Measurements from ENCODE around the gene CIDEA. TPM values are rescaled to one million over a fixed set of nuclear protein-coding genes. Genes with fewer than 3 reads are reported as not detected.

The CIDEA gene
- total and polyA plus RNA-seq, 2 experiments from 2014 or later, result not detected

DNA sequence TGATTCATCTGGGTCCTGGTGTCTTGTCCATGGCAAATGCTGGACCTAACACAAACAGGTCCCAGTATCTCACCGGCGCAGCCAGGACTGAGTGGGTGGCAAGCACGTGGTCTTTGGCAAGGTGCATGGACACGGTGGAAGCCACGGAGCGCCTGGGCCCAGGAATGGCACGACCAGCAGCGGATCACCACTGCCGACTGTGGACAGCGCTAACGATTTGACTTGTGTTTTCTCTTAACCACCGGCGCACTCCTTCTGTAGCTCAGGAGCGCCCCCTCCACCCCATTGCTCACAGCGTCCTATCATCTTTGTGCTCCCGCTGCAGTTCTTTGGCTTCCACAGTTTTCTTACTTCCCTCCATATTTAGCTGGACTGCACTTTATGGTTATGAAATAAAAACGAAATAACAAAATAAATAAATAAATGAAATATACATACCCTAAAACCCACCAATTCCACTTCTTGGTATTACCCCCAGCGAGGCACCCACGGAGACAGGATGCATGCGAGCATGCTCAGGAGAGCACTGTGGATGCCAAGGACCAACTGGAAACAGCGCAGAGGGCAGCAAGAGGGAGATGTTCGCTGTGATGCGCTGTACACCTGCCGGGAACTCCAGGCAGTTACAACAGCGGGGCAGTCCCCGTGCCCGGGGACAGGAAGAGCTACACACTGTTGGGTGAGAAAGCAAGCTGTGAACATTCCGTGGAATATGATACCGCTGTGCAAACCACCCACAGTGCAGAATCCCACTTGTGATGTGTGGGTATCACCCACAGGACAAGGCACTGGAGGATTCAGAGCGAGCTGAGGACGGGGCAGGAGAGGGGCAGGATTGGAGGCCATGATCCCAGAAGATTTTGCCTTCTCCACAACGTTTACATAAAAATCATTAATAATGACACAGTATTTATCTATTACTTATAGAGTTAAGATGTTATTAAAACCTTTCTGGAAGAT lies 7.0 kb upstream of the CIDEA start:
- Histone ChIP-seq H3K4me3 (no peak overlapping the region), H3K36me3 (no peaks in the 10 kb centered on the region), H3K9me3 (ENCODE audit: low read depth) (no peaks in the 10 kb centered on the region), H3K27ac (no peak overlapping the region), H3K27me3 (peaks cover 57% of the 10 kb centered on the region), H3K4me1 (ENCODE audit: low read depth) (no peaks in the 10 kb centered on the region)
- DNase-seq (ENCODE audit: low read depth in 1 of 2, low spot score in 1 of 2), result peak; percentile 48 to 65
- TF ChIP-seq, protein P1, sequence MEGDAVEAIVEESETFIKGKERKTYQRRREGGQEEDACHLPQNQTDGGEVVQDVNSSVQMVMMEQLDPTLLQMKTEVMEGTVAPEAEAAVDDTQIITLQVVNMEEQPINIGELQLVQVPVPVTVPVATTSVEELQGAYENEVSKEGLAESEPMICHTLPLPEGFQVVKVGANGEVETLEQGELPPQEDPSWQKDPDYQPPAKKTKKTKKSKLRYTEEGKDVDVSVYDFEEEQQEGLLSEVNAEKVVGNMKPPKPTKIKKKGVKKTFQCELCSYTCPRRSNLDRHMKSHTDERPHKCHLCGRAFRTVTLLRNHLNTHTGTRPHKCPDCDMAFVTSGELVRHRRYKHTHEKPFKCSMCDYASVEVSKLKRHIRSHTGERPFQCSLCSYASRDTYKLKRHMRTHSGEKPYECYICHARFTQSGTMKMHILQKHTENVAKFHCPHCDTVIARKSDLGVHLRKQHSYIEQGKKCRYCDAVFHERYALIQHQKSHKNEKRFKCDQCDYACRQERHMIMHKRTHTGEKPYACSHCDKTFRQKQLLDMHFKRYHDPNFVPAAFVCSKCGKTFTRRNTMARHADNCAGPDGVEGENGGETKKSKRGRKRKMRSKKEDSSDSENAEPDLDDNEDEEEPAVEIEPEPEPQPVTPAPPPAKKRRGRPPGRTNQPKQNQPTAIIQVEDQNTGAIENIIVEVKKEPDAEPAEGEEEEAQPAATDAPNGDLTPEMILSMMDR (IDR thresholded peaks at IDR 0.05; ENCODE audit: low read depth, low read length), result peak; percentile 60

DNA sequence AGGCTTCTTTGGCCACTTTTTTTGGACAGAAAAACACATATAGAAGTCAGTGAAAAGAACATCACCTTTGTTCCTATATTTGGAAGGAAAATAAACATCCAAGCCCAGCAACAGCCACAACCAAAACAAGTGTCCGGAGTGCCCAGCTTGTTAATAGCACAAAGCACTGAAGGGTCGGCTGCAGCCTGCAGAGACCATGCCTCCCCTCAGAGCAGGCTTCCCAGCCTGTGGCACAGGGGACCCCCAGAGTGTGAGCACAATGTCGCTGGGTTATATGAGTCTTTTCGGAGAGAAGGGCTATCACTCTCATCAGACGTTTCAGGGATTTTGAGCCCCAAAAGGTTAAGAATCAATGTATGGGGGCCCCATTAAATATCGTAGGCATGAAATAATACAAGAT lies 6.2 kb upstream of the CIDEA start:
- H3K27me3 ChIP-seq, result peaks cover 66% of the 10 kb centered on the region

DNA sequence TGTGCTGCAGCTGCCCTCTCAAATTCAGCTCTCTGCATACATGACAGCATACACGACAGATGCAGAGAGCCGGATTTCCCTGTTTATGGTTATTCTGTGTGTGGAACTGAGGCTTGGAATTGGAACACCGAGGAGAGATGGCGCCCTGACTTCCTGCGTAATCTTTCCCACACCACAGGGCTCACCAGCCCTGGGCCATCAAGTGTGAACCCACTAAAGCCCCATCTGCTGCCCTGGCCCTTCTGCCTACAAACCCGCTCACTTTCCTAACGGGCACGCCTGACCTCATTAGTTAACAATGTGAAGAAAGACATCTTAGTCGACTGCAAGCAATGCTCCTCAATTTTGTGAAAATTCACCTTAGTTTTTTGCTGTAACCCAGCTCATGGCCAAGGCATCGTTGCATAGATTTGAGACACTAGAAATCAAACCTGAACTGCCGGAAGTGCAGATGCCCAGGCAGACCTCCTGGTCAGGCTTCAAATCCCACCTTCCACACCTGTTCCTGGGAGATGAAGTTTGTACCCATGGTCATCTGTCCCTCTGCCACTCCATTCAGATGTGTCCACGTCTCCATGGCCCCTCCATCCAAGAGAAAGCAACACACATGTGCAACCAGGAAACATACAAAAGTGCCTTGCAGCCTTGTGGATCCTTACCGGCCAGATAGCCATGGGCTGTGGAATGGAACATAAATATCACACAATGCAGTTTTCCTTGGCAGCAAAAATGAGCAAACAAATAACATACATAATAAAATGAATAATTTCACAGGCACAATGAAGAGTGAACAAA lies 5.0 kb upstream of the CIDEA start:
- H3K4me3 ChIP-seq, result no peak overlapping the region
- H3K36me3 ChIP-seq, result no peaks in the 10 kb centered on the region
- peaks cover 77% of the 10 kb centered on the region for H3K27me3 ChIP-seq
- no peaks in the 10 kb centered on the region for H3K9me3 ChIP-seq (ENCODE audit: low read depth)
- no peak overlapping the region for H3K27ac ChIP-seq
- no peak for DNase-seq (ENCODE audit: low read depth in 1 of 2, low spot score in 1 of 2)
- TF ChIP-seq, protein P1 (IDR thresholded peaks at IDR 0.05; ENCODE audit: low read depth, low read length), result no peak
- no peaks in the 10 kb centered on the region for H3K4me1 ChIP-seq (ENCODE audit: low read depth)

More for the DNA sequence above, 6.2 kb upstream of the CIDEA start:
- DNase-seq (ENCODE audit: low read depth in 1 of 2, low spot score in 1 of 2), result no peak
- Histone ChIP-seq H3K4me3 (no peak overlapping the region), H3K9me3 (ENCODE audit: low read depth) (no peaks in the 10 kb centered on the region), H3K4me1 (ENCODE audit: low read depth) (no peaks in the 10 kb centered on the region), H3K27ac (no peak overlapping the region), H3K36me3 (no peaks in the 10 kb centered on the region)
- TF ChIP-seq, protein P1 (IDR thresholded peaks at IDR 0.05; ENCODE audit: low read depth, low read length), result no peak

DNA sequence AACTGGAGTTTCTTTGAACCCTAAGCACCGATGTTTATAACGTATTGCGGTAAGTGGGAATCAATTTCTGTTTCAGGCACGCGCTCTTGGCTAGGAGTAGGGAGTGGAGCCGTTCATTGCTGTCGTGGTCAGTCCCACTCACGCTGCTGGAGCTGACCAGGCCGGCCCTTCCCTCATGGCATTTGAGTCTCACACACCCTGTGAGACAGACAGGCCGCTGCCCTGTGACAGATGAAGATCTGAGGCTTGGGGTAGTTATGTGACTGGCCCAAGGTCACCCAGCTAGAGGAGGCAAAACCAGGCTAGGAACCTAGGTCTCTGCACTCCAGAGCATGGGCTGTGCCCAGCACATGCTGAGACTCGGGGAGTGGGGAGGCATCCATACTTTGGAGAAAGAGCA lies 2.9 kb upstream of the CIDEA start:
- H3K4me3 ChIP-seq, result no peak overlapping the region
- no peaks in the 10 kb centered on the region for H3K9me3 ChIP-seq (ENCODE audit: low read depth)
- no peaks in the 10 kb centered on the region for H3K36me3 ChIP-seq
- no peak for DNase-seq (ENCODE audit: low read depth in 1 of 2, low spot score in 1 of 2)
- H3K27ac ChIP-seq, result no peak overlapping the region
- H3K4me1 ChIP-seq (ENCODE audit: low read depth), result peaks cover 3% of the 10 kb centered on the region
- peaks cover 91% of the 10 kb centered on the region for H3K27me3 ChIP-seq
- TF ChIP-seq, protein P1 (IDR thresholded peaks at IDR 0.05; ENCODE audit: low read depth, low read length), result no peak

DNA sequence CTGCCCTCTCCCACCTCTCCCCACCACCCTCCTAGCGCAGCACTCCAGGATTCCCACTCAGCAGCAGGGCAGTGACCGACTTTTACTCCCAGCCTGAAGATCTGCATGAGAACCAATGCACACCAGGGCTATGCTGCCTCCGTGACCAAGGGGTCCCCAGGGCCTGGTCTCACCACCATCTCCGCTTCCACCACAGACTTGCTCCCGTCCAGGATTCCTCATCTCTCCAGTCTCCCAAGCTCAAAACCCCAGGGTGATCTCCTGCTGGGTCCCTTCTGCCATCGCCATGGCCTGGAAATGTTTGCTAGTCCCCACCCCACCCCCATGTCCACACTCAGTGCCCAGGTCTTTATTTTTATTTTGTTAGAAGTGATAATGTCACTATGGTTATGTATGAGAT lies 2.1 kb upstream of the CIDEA start:
- H3K27me3 ChIP-seq, result peaks cover 93% of the 10 kb centered on the region

More for the DNA sequence above, 2.1 kb upstream of the CIDEA start:
- H3K36me3 ChIP-seq, result no peaks in the 10 kb centered on the region
- no peak overlapping the region for H3K27ac ChIP-seq
- TF ChIP-seq, protein P1 (IDR thresholded peaks at IDR 0.05; ENCODE audit: low read depth, low read length), result no peak
- no peak for DNase-seq (ENCODE audit: low read depth in 1 of 2, low spot score in 1 of 2)
- no peaks in the 10 kb centered on the region for H3K9me3 ChIP-seq (ENCODE audit: low read depth)
- H3K4me1 ChIP-seq (ENCODE audit: low read depth), result peaks cover 3% of the 10 kb centered on the region
- H3K4me3 ChIP-seq, result no peak overlapping the region

Measured in cardiac muscle cell (in vitro differentiated cells and primary cell).